Thoracic aorta (tissue), 2 donors: ENCODE measurements around the gene STX4. TPM values are rescaled to one million over a fixed set of nuclear protein-coding genes. Genes with fewer than 3 reads are reported as not detected.

Experiments used
- ATAC-seq: fragments of 150-250 bp; one replicate; pipeline ENCODE4 v1.8.0; 2017; ENCODE audit warnings: low read depth; ENCODE audit not compliant: insufficient number of reproducible peaks, low FRiP score
- DNase-seq: peaks from one replicate; pipeline ENCODE4 v3.0.0-alpha.2; 2020; ENCODE audit warnings: low spot score
- H3K27ac ChIP-seq, 2 donors: fragments of 200-600 bp; sonication (generic); 1 replicate in 1 of 2; 2 replicates in 1 of 2; pipeline ENCODE4 v1.5.1; 2016; ENCODE audit warnings: mild to moderate bottlenecking in 2 of 2, moderate library complexity in 2 of 2
- H3K27me3 ChIP-seq: fragments of 200-600 bp; sonication (generic); replicated peaks from 2 replicates; pipeline ENCODE4 v1.6.0; 2016; ENCODE audit warnings: mild to moderate bottlenecking; ENCODE audit not compliant: insufficient read depth
- H3K36me3 ChIP-seq: fragments of 200-600 bp; sonication (generic); one replicate; pipeline ENCODE4 v1.5.1; 2016
- H3K4me1 ChIP-seq, 2 donors: fragments of 200-600 bp; sonication (generic); 1 replicate in 1 of 2; 2 replicates in 1 of 2; pipeline versions ENCODE4 v1.5.1 to v1.6.0; 2016; ENCODE audit warnings: low read depth in 2 of 2, mild to moderate bottlenecking in 1 of 2; ENCODE audit not compliant: control insufficient read depth in 1 of 2
- H3K4me3 ChIP-seq: fragments of 200-600 bp; sonication (generic); 2 replicates; pipeline ENCODE4 v1.5.1; 2016; ENCODE audit warnings: mild to moderate bottlenecking
- H3K9me3 ChIP-seq: fragments of 200-600 bp; sonication (generic); 2 replicates; pipeline ENCODE4 v1.5.1; 2016
- CTCF ChIP-seq: fragments of 200-600 bp; sonication (generic); IDR thresholded peaks from one replicate; pipeline ENCODE4 v1.5.1; 2019; ENCODE audit warnings: antibody characterized with exemption
- total RNA-seq, 2 donors: library from RNA; depleted of rRNA; stranded (reverse); fragments of >200 nt; gene quantifications; one replicate each; pipeline versions ENCODE4 v1.1.0 to v1.2.3, GENCODE V29; 2016

The STX4 gene
- total RNA-seq, 2 donors from 2014 or later: 39.3 to 50.5 TPM

DNA sequence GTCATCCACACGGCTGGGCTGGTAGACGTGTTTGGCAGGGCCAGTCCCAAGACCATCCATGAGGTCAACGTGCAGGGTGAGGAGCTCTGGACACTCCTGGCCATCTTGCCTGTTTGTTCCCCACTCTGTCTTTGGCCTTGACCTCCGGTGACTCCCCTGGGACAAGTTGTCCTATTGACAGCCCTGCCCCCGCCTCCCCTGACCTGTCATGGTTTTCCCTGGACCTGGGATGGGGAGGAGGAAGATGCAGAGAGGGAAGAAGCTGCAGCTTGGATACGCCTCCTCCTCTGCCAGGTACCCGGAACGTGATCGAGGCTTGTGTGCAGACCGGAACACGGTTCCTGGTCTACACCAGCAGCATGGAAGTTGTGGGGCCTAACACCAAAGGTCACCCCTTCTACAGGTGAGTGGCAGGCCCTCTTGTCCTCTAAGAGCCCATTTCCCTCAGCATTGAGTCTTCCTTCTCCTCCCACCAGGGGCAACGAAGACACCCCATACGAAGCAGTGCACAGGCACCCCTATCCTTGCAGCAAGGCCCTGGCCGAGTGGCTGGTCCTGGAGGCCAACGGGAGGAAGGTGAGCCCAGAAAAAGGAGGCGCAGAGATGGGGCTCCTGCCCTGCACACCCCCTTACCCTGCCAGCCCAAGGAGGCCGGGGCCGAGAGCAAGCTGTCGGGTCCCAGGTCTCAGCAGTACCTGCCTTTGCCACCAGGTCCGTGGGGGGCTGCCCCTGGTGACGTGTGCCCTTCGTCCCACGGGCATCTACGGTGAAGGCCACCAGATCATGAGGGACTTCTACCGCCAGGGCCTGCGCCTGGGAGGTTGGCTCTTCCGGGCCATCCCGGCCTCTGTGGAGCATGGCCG is 47.0 kb upstream of the STX4 start:
- no peak overlapping the region for H3K4me3 ChIP-seq
- TF ChIP-seq CTCF: no peak
- no peaks in the 10 kb centered on the region for H3K27me3 ChIP-seq
- DNase-seq (no peak), ATAC-seq (no peak)
- H3K9me3 ChIP-seq: no peaks in the 10 kb centered on the region
- peaks cover 10% of the 10 kb centered on the region for H3K36me3 ChIP-seq
- H3K27ac ChIP-seq: no peak overlapping the region
- H3K4me1 ChIP-seq: peaks cover 0 to 10% of the 10 kb centered on the region in 2 donors

GRCh38 chr16:30987581-30988190 is 45.7 kb upstream of the STX4 start:
- Histone ChIP-seq H3K4me3 (no peak overlapping the region), H3K9me3 (no peaks in the 10 kb centered on the region), H3K27ac (no peak overlapping the region), H3K36me3 (peaks cover 10% of the 10 kb centered on the region), H3K4me1 (peaks cover 0 to 10% of the 10 kb centered on the region in 2 donors), H3K27me3 (no peaks in the 10 kb centered on the region)
- ATAC-seq (no peak), DNase-seq (no peak)
- no peak for TF ChIP-seq CTCF

DNA sequence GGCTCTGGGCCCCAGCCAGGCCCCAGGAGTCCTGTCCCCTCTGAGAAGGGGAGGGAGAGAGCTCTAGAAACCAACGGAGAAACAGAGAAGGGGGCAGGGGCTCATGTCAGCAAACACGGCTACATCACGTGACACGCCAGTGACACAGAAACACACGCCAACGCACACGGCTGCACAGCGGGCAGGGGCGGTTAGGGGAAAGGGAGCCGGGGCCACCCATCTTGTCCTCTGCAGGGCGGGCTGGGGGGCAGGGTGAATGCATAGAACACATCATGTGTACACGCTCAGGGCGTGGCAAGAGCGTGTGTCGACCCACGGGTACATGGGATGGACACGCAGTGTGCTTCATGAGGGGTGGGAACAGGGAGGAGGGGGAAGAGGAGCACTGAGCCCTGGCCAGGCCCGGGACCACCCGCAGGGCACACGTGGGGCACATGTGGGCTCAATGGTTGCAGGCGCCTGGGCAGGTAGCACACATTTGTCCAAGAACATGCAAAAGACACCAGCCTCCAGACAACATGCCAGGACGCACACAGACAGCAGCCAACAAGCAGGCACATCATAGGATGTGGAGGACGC is 43.8 kb upstream of the STX4 start:
- no peak for DNase-seq
- H3K27ac ChIP-seq: no peak overlapping the region
- H3K9me3 ChIP-seq: no peaks in the 10 kb centered on the region
- H3K4me3 ChIP-seq: no peak overlapping the region
- H3K36me3 ChIP-seq: peaks cover 2% of the 10 kb centered on the region
- no peaks in the 10 kb centered on the region for H3K27me3 ChIP-seq
- H3K4me1 ChIP-seq: peaks cover 0 to 10% of the 10 kb centered on the region in 2 donors
- ATAC-seq: no peak
- TF ChIP-seq CTCF: no peak

DNA sequence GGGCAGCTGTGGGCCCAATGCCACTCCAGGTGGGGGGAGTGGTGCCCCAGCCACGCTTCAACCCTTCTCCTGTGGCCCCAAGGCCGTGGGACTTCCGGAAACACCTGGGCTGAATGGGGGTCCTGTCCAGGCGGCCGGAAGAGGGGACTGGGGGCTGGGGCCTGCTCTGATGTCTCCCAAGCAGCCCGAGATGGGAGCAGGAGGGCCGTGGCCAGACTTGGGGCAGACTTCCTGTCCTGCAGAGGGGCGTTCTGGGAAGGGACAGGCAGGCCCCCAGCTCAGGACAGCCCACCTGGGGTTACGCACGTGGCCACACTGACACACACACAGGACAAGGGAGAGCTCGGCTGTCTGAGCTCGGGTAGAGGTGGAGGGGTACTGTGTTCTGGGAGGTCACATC is 43.3 kb upstream of the STX4 start:
- peaks cover 2% of the 10 kb centered on the region for H3K36me3 ChIP-seq
- TF ChIP-seq CTCF: no peak
- DNase-seq: no peak

DNA sequence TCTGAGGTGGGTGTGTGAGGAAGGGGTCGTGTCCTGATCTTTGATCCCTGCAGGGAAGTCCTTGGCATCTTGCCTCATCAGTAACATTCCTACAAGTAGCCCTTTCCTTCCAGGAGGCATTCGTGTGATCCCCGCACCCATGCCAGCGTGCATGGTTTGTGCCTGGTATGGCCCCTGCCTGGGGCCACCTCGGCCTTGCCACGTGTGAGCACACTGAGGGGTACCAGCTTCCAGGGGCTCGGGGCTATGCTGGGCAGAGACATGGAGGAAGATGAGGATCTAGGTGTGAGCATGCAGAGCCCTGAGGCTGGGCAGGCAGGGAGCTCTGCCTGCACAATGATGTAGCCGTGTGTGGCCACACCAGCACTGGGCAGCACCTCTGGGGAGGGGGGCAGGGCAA is 42.3 kb upstream of the STX4 start:
- no peaks in the 10 kb centered on the region for H3K27me3 ChIP-seq
- no peak for ATAC-seq
- DNase-seq: no peak
- no peak overlapping the region for H3K27ac ChIP-seq
- no peak for TF ChIP-seq CTCF
- peaks cover 2% of the 10 kb centered on the region for H3K36me3 ChIP-seq
- peaks cover 0 to under 1% of the 10 kb centered on the region in 2 donors for H3K4me1 ChIP-seq
- no peak overlapping the region for H3K4me3 ChIP-seq
- H3K9me3 ChIP-seq: no peaks in the 10 kb centered on the region

More for the DNA sequence above, 43.3 kb upstream of the STX4 start:
- ATAC-seq: no peak
- Histone ChIP-seq H3K27ac (no peak overlapping the region), H3K4me1 (peaks cover 0 to 10% of the 10 kb centered on the region in 2 donors), H3K4me3 (no peak overlapping the region), H3K9me3 (no peaks in the 10 kb centered on the region), H3K27me3 (no peaks in the 10 kb centered on the region)
